MM.1S (cell line): Measurements from ENCODE around the gene LRCH1.

ENCODE experiments used
- DNase-seq: peaks from one replicate; pipeline ENCODE4 v3.0.0-alpha.2; 2015
- H2AFZ ChIP-seq: fragments of 300-600 bp; sonication (generic); 2 replicates; pipeline ENCODE4 v1.6.0; 2016; ENCODE audit warnings: antibody characterized with exemption, low read length
- H3F3A ChIP-seq: fragments of 300-600 bp; sonication (generic); 2 replicates; pipeline ENCODE4 v1.6.1; 2016; ENCODE audit warnings: mild to moderate bottlenecking, antibody characterized with exemption, low read length, moderate library complexity, mixed read lengths; ENCODE audit not compliant: insufficient read depth
- H3K27ac ChIP-seq: fragments of 300-600 bp; sonication (generic); 2 replicates; pipeline ENCODE4 v1.5.1; 2016; ENCODE audit warnings: mild to moderate bottlenecking, low read length
- H3K27me3 ChIP-seq: fragments of 300-600 bp; sonication (generic); replicated peaks from 2 replicates; pipeline ENCODE4 v1.6.0; 2016; ENCODE audit warnings: low read length; ENCODE audit not compliant: insufficient read depth
- H3K36me3 ChIP-seq: fragments of 300-600 bp; sonication (generic); replicated peaks from 2 replicates; pipeline ENCODE4 v1.6.1; 2016; ENCODE audit warnings: mild to moderate bottlenecking, low read length, mixed read lengths; ENCODE audit not compliant: insufficient read depth
- H3K4me1 ChIP-seq: fragments of 300-600 bp; sonication (generic); 2 replicates; pipeline ENCODE4 v1.6.1; 2016; ENCODE audit warnings: low read length, mixed read lengths
- H3K4me2 ChIP-seq: fragments of 300-600 bp; sonication (generic); 2 replicates; pipeline ENCODE4 v1.6.0; 2016; ENCODE audit warnings: low read depth, low read length
- H3K4me3 ChIP-seq: fragments of 300-600 bp; sonication (generic); 2 replicates; pipeline ENCODE4 v1.5.1; 2016; ENCODE audit warnings: low read length, mixed read lengths
- H3K79me2 ChIP-seq: fragments of 300-600 bp; sonication (generic); 2 replicates; pipeline ENCODE4 v1.6.1; 2016; ENCODE audit warnings: mixed run types, low read length, mixed read lengths
- H3K9ac ChIP-seq: fragments of 300-600 bp; sonication (generic); 2 replicates; pipeline ENCODE4 v1.6.1; 2016; ENCODE audit warnings: low read length, mixed read lengths
- H3K9me2 ChIP-seq: fragments of 300-600 bp; sonication (generic); replicated peaks from 2 replicates; pipeline ENCODE4 v1.6.1; 2016; ENCODE audit warnings: mild to moderate bottlenecking, low read length, mixed read lengths; ENCODE audit not compliant: insufficient read depth
- H3K9me3 ChIP-seq: fragments of 300-600 bp; sonication (generic); replicated peaks from 2 replicates; pipeline ENCODE4 v1.6.1; 2016; ENCODE audit warnings: mild to moderate bottlenecking, low read length, mixed read lengths; ENCODE audit not compliant: insufficient read depth
- H4K20me1 ChIP-seq: fragments of 300-600 bp; sonication (generic); 2 replicates; pipeline ENCODE4 v1.6.1; 2016; ENCODE audit warnings: mild to moderate bottlenecking, low read length, moderate library complexity, mixed read lengths; ENCODE audit not compliant: insufficient read depth
- CTCF ChIP-seq: fragments of 300-600 bp; sonication (generic); IDR thresholded peaks from 2 replicates; pipeline ENCODE4 v1.5.1; 2016; ENCODE audit warnings: antibody characterized with exemption, low read length, mixed read lengths
- EZH2 ChIP-seq: fragments of 300-600 bp; sonication (generic); optimal IDR thresholded peaks from 2 replicates; pipeline ENCODE3; 2017; ENCODE audit warnings: low read depth, mild to moderate bottlenecking, antibody characterized with exemption, low read length, mixed read lengths
- EZH2phosphoT487 ChIP-seq: fragments of 300-600 bp; sonication (generic); IDR thresholded peaks from 2 replicates; pipeline ENCODE4 v1.6.1; 2018; ENCODE audit warnings: antibody characterized with exemption, low read length

Gene LRCH1

GRCh38 chr13:46667687-46668281 lies 114.8 kb downstream of the LRCH1 start:
- TF ChIP-seq CTCF (no peak), EZH2phosphoT487 (no peak), EZH2 (no peak)
- Histone ChIP-seq H3K4me2 (peak overlapping the region; percentile 90), H3K27ac (peak overlapping the region; percentile 89), H3K36me3 (no peaks in the 10 kb centered on the region), H3K4me3 (peak overlapping the region; percentile 61), H3K27me3 (no peaks in the 10 kb centered on the region), H3K79me2 (peaks cover 13% of the 10 kb centered on the region; the same call in 1 of the 2 replicates), H3K9me2 (no peaks in the 10 kb centered on the region), H3K4me1 (peaks cover 25% of the 10 kb centered on the region), H4K20me1 (no peaks in the 10 kb centered on the region), H3K9ac (peak overlapping the region; percentile 44), H3K9me3 (no peaks in the 10 kb centered on the region), H3F3A (peaks cover 15% of the 10 kb centered on the region), H2AFZ (peak overlapping the region; percentile 74)
- peak; percentile 93 for DNase-seq

DNA sequence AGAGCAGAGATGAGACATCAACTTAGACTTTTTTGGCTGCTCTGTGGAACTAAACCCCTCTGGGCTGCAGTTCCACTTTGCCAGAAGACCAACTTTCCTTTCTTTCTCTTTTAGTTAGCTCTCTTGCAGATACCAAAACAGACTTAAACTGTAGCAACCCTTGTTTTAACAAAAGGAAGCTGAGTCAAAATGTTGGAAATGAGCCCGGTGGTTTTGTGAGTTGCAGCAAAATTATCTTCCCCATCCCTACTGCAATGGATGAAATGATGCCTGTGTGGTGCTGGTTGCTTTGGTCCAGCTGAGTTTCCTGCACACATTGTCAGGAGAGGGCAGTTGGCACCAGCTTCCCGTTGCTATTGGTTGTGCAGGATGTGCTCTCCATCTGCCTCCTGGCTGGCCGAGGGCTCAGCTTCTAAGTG lies 115.3 kb downstream of the LRCH1 start:
- Histone ChIP-seq H3K79me2 (peaks cover 17% of the 10 kb centered on the region), H3K4me3 (peak overlapping the region; percentile 61), H3K9me3 (no peaks in the 10 kb centered on the region), H2AFZ (peak overlapping the region; percentile 74), H3K9ac (peak overlapping the region; percentile 44), H3F3A (peaks cover 15% of the 10 kb centered on the region), H3K27ac (peak overlapping the region; percentile 89), H3K4me1 (peaks cover 25% of the 10 kb centered on the region), H3K27me3 (no peaks in the 10 kb centered on the region), H3K36me3 (no peaks in the 10 kb centered on the region), H3K9me2 (no peaks in the 10 kb centered on the region), H3K4me2 (peak overlapping the region; percentile 90), H4K20me1 (no peaks in the 10 kb centered on the region)
- DNase-seq: no peak
- TF ChIP-seq CTCF: no peak
- TF ChIP-seq EZH2: no peak
- TF ChIP-seq EZH2phosphoT487: no peak

GRCh38 chr13:46668931-46669525 lies 116.1 kb downstream of the LRCH1 start:
- Histone ChIP-seq H2AFZ (no peak overlapping the region), H3K36me3 (no peaks in the 10 kb centered on the region), H3K4me1 (peaks cover 25% of the 10 kb centered on the region), H3K79me2 (peaks cover 18% of the 10 kb centered on the region), H3F3A (peaks cover 15% of the 10 kb centered on the region), H3K27me3 (no peaks in the 10 kb centered on the region), H3K27ac (no peak overlapping the region), H3K9me2 (no peaks in the 10 kb centered on the region), H3K9me3 (no peaks in the 10 kb centered on the region), H3K9ac (no peak overlapping the region), H4K20me1 (no peaks in the 10 kb centered on the region), H3K4me3 (no peak overlapping the region), H3K4me2 (no peak overlapping the region)
- DNase-seq: no peak
- no peak for TF ChIP-seq EZH2
- no peak for TF ChIP-seq EZH2phosphoT487
- TF ChIP-seq CTCF: no peak
